IMR-90 (cell line): ENCODE results near the gene CYP2A7. TPM values are rescaled to one million over a fixed set of nuclear protein-coding genes. Genes with fewer than 3 reads are reported as not detected.
"Not testable (repeated sequence)": the region's sequence is repeated elsewhere in the genome, so short reads cannot be mapped to it uniquely, and the experiment has no call there.

Source experiments
- ATAC-seq: fragments of 200-7000 bp; cut with Tn5 transposase; 2 replicates; pipeline ENCODE4 v1.9.1; 2020; ENCODE audit warnings: low read depth, mild to moderate bottlenecking, moderate library complexity
- BruUV-seq: library from RNA; stranded (reverse); fragments of 400-500 nt; replicated peaks from 2 replicates; lab custom pipeline; 2021; lab: Mats Ljungman, UMichigan
- CTCF ChIA-PET: fragments of 300-600 bp; formaldehyde crosslinking; extraction: SDS; loops from one replicate; lab custom pipeline; 2021; ENCODE audit warnings: antibody characterized with exemption; lab: Yijun Ruan, JAX
- POLR2A ChIA-PET: fragments of 300-600 bp; sonication (Branson Sonifier 250); formaldehyde crosslinking; loops from one replicate; lab custom pipeline; 2022; ENCODE audit warnings: antibody characterized with exemption; ENCODE audit not compliant: unreplicated experiment; lab: Charles Lee
- DNase-seq: peaks from one replicate; pipeline ENCODE4 v3.0.0; 2013
- H2AFZ ChIP-seq: replicated peaks from 2 replicates; pipeline ENCODE3; 2013; ENCODE audit warnings: low read length, mild to moderate bottlenecking; ENCODE audit not compliant: poor library complexity
- H2AK5ac ChIP-seq: 2 replicates; pipeline ENCODE4 v1.6.1; 2013; ENCODE audit warnings: low read depth, low read length, inconsistent platforms
- H2AK9ac ChIP-seq: replicated peaks from 2 replicates; pipeline ENCODE3; 2013; ENCODE audit warnings: mild to moderate bottlenecking, low read depth, low read length, moderate library complexity; ENCODE audit not compliant: poor library complexity
- H2BK120ac ChIP-seq: 2 replicates; pipeline ENCODE4 v1.6.1; 2013; ENCODE audit warnings: low read depth, low read length, inconsistent platforms
- H2BK15ac ChIP-seq: 3 replicates; pipeline ENCODE4 v1.6.1; 2013; ENCODE audit warnings: low read depth, low read length, inconsistent platforms
- H2BK20ac ChIP-seq: 2 replicates; pipeline ENCODE4 v1.6.1; 2013; ENCODE audit warnings: low read depth, mild to moderate bottlenecking, inconsistent platforms, low read length, moderate library complexity
- H2BK5ac ChIP-seq: 2 replicates; pipeline ENCODE4 v1.6.1; 2013; ENCODE audit warnings: mild to moderate bottlenecking, low read depth, low read length, inconsistent platforms; ENCODE audit not compliant: poor library complexity, severe bottlenecking
- H3K14ac ChIP-seq: replicated peaks from 2 replicates; pipeline ENCODE4 v1.6.1; 2013; ENCODE audit warnings: low read depth, low read length, inconsistent platforms
- H3K18ac ChIP-seq: 2 replicates; pipeline ENCODE4 v1.6.1; 2013; ENCODE audit warnings: low read depth, low read length, control low read depth
- H3K23ac ChIP-seq: 2 replicates; pipeline ENCODE4 v1.6.1; 2013; ENCODE audit warnings: low read depth, low read length, inconsistent platforms
- H3K27ac ChIP-seq: 2 replicates; pipeline ENCODE4 v1.5.1; 2013; ENCODE audit warnings: mild to moderate bottlenecking, control low read depth, low read length; ENCODE audit not compliant: insufficient read depth
- H3K27me3 ChIP-seq: 2 replicates; pipeline ENCODE4 v1.6.1; 2013; ENCODE audit warnings: low read length; ENCODE audit not compliant: control insufficient read depth, insufficient read depth
- H3K36me3 ChIP-seq: 2 replicates; pipeline ENCODE4 v1.6.1; 2013; ENCODE audit warnings: low read length, mixed read lengths; ENCODE audit not compliant: control insufficient read depth, insufficient read depth
- H3K4ac ChIP-seq: 2 replicates; pipeline ENCODE4 v1.6.1; 2013; ENCODE audit warnings: low read depth, low read length, inconsistent platforms
- H3K4me1 ChIP-seq: 2 replicates; pipeline ENCODE4 v1.6.1; 2013; ENCODE audit warnings: low read length, mixed read lengths; ENCODE audit not compliant: control insufficient read depth, insufficient read depth
- H3K4me2 ChIP-seq: 2 replicates; pipeline ENCODE4 v1.6.1; 2013; ENCODE audit warnings: low read depth, mild to moderate bottlenecking, control low read depth, low read length, moderate library complexity
- H3K4me3 ChIP-seq: 2 replicates; pipeline ENCODE4 v1.5.1; 2013; ENCODE audit warnings: low read depth, mild to moderate bottlenecking, control low read depth, low read length, moderate library complexity; ENCODE audit not compliant: insufficient read depth
- H3K56ac ChIP-seq: 2 replicates; pipeline ENCODE4 v1.6.1; 2013; ENCODE audit warnings: low read length, inconsistent platforms; ENCODE audit not compliant: insufficient read depth; ENCODE audit errors: extremely low read depth
- H3K79me1 ChIP-seq, 2 experiments: 2 replicates each; pipeline ENCODE4 v1.6.1; 2013; ENCODE audit warnings: low read length in 2 of 2, inconsistent platforms in 1 of 2, low read depth in 1 of 2
- H3K9ac ChIP-seq: 2 replicates; pipeline ENCODE4 v1.6.1; 2013; ENCODE audit warnings: low read depth, low read length, control low read depth
- H3K9me1 ChIP-seq: 2 replicates; pipeline ENCODE4 v1.6.1; 2013; ENCODE audit warnings: low read length, inconsistent platforms; ENCODE audit not compliant: insufficient read depth
- H3K9me3 ChIP-seq: 2 replicates; pipeline ENCODE4 v1.6.1; 2013; ENCODE audit warnings: low read length; ENCODE audit not compliant: control insufficient read depth, insufficient read depth
- H4K20me1 ChIP-seq: 2 replicates; pipeline ENCODE4 v1.6.1; 2013; ENCODE audit warnings: low read length, inconsistent platforms; ENCODE audit not compliant: insufficient read depth
- H4K5ac ChIP-seq: 2 replicates; pipeline ENCODE4 v1.6.1; 2013; ENCODE audit warnings: mild to moderate bottlenecking, low read depth, low read length, control low read depth
- H4K8ac ChIP-seq, 2 experiments: 2 replicates each; pipeline ENCODE4 v1.6.1; 2013; ENCODE audit warnings: low read depth in 2 of 2, low read length in 2 of 2, control low read depth in 1 of 2, inconsistent platforms in 1 of 2
- H4K91ac ChIP-seq: 2 replicates; pipeline ENCODE4 v1.6.1; 2013; ENCODE audit warnings: low read depth, low read length, inconsistent platforms; ENCODE audit not compliant: insufficient read depth
- WGBS, 2 experiments: methylation state at CpG; one replicate each; pipeline versions ENCODE4 v1.1.5 to v1.1.7; 2013; ENCODE audit warnings: missing lambda C conversion rate in 2 of 2; ENCODE audit not compliant: insufficient read length in 1 of 2; ENCODE audit errors: extremely low coverage in 2 of 2; 5-methylcytosine and 5-hydroxymethylcytosine counted together
- dilution Hi-C: fragments of 300-500 bp; cut with HindIII; formaldehyde crosslinking; loops from one replicate; pipeline ENCODE4 v1.14.3; 2018; ENCODE audit warnings: low sequenced_read_pairs; ENCODE audit not compliant: unreplicated experiment
- in situ Hi-C: fragments of 300-500 bp; cut with MboI; formaldehyde crosslinking; loops from 3 replicates; pipeline ENCODE4 v1.14.3; 2019; ENCODE audit warnings: low sequenced_read_pairs, inconsistent platforms, mixed read lengths
- intact Hi-C: fragments of 100-400 bp; cut with micrococcal nuclease; formaldehyde crosslinking; loops from 2 replicates; pipeline ENCODE4 v1.10.0; 2022
- polyA plus RNA-seq, 3 experiments: library from polyadenylated mRNA; depleted of rRNA; stranded (reverse); fragments of >200 nt; gene quantifications; 2 replicates each; pipeline ENCODE4 v1.2.3, GENCODE V29; 2012; ENCODE audit warnings: low replicate concordance in 1 of 3
- total RNA-seq: library from RNA; depleted of rRNA; stranded (reverse); fragments of >200 nt; gene quantifications from 2 replicates; pipeline ENCODE4 v1.2.3, GENCODE V29; 2012

CYP2A7 gene
- total and polyA plus RNA-seq, 2 of the 4 experiments (the other 2 are of a cell fraction): not detected

DNA sequence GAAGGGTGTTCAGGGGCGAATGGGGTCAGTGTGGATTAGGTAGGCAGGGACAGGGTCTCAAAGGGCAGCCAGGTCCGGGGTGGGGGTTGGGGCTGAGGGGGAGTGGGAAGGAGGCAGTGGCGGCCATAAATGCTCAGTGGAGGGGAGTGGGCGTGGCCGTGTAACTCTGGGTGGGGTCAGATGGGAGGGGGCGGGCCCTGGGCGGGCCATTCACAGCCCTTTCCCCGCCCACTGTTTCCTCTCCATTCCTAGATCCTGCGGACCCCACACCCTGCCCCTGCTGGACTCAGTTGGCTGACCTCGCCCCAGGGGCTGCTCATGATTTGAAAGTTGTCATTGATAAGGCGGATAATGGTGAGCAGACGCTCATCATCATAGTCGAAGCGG is 55.7 kb downstream of the CYP2A7 start:
- H3K23ac ChIP-seq, H3K4me2 ChIP-seq, H3K56ac ChIP-seq, H3K9ac ChIP-seq, H2BK15ac ChIP-seq, H3K4me3 ChIP-seq, H3K9me3 ChIP-seq, H4K5ac ChIP-seq, H2BK120ac ChIP-seq, BruUV-seq, H3K4ac ChIP-seq, dilution Hi-C loops, H3K14ac ChIP-seq, H3K9me1 ChIP-seq, in situ Hi-C loops, ATAC-seq, H3K79me1 ChIP-seq, H4K8ac ChIP-seq, H4K91ac ChIP-seq, H2AK5ac ChIP-seq, H2AFZ ChIP-seq, H3K27ac ChIP-seq, POLR2A ChIA-PET, H3K27me3 ChIP-seq, H2BK5ac ChIP-seq, intact Hi-C loops, DNase-seq, H2BK20ac ChIP-seq, H2AK9ac ChIP-seq, H3K18ac ChIP-seq, H4K20me1 ChIP-seq, CTCF ChIA-PET: not testable (repeated sequence)
- Histone ChIP-seq H3K4me1 (peaks cover 12% of the 10 kb centered on the region), H3K36me3 (peaks cover 15% of the 10 kb centered on the region)
- no CpG with 5 or more reads among the region's 14 CpGs for WGBS, 2 experiments

DNA sequence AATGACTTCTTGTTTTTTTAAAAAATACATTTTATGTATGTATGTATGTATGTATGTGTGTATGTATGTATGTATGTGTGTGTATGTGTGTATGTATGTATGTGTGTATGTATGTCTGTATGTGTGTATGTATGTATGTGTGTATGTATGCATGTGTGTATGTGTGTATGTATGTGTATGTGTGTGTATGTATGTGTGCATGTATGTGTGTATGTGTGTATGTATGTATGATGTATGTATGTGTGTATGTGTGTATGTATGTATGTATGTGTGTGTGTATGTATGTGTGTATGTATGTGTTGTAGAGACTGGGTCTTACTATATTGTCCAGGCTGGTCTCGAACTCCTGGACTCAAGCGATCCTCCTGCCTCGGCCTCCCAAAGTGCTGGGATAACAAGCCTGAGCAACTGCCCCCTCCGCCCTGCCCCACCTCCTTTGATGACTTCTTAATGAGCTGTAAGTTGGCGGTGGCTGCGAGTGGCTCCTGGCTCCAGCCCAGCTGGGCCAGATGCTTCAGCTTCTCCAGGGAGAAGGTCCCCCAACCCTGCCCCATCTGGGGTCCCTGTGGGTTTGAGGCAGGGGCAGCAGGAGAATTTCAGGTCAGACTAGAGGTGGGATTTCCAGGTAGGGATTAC is 56.5 kb downstream of the CYP2A7 start:
- intact Hi-C loops, dilution Hi-C loops, H2BK15ac ChIP-seq, H2AFZ ChIP-seq, H3K9me3 ChIP-seq, BruUV-seq, ATAC-seq, H2BK20ac ChIP-seq, H3K9me1 ChIP-seq, H2BK120ac ChIP-seq, H3K4me3 ChIP-seq, H3K79me1 ChIP-seq, H4K5ac ChIP-seq, H3K9ac ChIP-seq, H3K27me3 ChIP-seq, H4K20me1 ChIP-seq, in situ Hi-C loops, CTCF ChIA-PET, H3K4me2 ChIP-seq, H3K27ac ChIP-seq, H2AK5ac ChIP-seq, H3K23ac ChIP-seq, H3K14ac ChIP-seq, H2AK9ac ChIP-seq, H3K18ac ChIP-seq, DNase-seq, POLR2A ChIA-PET, H3K4ac ChIP-seq, H4K91ac ChIP-seq, H3K56ac ChIP-seq, H4K8ac ChIP-seq: not testable (repeated sequence)
- peaks cover 10% of the 10 kb centered on the region for H3K4me1 ChIP-seq
- H2BK5ac ChIP-seq: peak overlapping the region; percentile 49
- no CpG with 5 or more reads among the region's 6 CpGs for WGBS, 2 experiments
- H3K36me3 ChIP-seq: peaks cover 15% of the 10 kb centered on the region
